ENCODE data around the gene ELF4.

ELF4 gene

DNA sequence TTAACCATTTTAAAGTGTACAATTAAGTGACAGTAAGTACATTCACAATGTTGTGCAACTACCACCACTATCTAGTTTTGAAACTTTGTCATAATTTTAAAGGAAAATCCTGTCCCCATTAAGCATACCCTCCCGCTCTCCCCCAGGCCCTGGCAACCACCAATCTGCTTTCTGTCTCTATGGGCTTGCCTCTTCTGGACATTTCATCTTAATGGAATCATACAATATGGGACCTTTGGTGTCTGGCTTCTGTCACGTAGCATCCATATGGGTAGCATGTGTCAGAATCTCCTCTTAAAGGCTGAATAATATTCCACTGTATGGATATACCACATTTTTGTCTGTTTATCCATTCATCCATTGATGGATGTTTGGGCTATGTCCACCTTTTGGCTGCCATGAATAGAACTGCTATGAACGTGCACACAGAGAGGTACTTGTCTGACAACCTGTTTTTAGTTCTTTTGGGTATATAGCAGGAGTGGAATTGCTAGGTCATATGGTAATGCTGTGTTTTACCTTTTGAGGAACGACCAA, 61.5 kb downstream of the ELF4 start:
- Histone ChIP-seq H3K36me3 (ENCODE audit: control insufficient read depth, low read length) (0 out of 2 replicates have a peak, but pooled peaks cover 2% of the 10 kb centered on the region), H3F3A (ENCODE audit: control insufficient read depth, insufficient read depth) (no peaks in the 10 kb centered on the region), H3K27ac (ENCODE audit: low read depth, low read length) (no peak overlapping the region), H4K20me1 (ENCODE audit: control insufficient read depth, insufficient read depth, low read depth, low read length) (no peaks in the 10 kb centered on the region), H3K27me3 (ENCODE audit: control insufficient read depth, low read length) (no peaks in the 10 kb centered on the region), H3K4me1 (ENCODE audit: control insufficient read depth, low read length) (no peaks in the 10 kb centered on the region), H3K9me2 (replicated peaks; ENCODE audit: control insufficient read depth, low read length) (no peaks in the 10 kb centered on the region), H3K4me3 (ENCODE audit: low read length) (no peak overlapping the region), H3K4me2 (ENCODE audit: low read length) (no peak overlapping the region), H3K9me3 (ENCODE audit: control insufficient read depth, insufficient read depth, low read length) (no peaks in the 10 kb centered on the region), H3K79me2 (ENCODE audit: control insufficient read depth, low read length) (no peaks in the 10 kb centered on the region)
- TF ChIP-seq, protein P1, sequence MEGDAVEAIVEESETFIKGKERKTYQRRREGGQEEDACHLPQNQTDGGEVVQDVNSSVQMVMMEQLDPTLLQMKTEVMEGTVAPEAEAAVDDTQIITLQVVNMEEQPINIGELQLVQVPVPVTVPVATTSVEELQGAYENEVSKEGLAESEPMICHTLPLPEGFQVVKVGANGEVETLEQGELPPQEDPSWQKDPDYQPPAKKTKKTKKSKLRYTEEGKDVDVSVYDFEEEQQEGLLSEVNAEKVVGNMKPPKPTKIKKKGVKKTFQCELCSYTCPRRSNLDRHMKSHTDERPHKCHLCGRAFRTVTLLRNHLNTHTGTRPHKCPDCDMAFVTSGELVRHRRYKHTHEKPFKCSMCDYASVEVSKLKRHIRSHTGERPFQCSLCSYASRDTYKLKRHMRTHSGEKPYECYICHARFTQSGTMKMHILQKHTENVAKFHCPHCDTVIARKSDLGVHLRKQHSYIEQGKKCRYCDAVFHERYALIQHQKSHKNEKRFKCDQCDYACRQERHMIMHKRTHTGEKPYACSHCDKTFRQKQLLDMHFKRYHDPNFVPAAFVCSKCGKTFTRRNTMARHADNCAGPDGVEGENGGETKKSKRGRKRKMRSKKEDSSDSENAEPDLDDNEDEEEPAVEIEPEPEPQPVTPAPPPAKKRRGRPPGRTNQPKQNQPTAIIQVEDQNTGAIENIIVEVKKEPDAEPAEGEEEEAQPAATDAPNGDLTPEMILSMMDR (IDR thresholded peaks at IDR 0.05; ENCODE audit: low read depth, low read length, poor library complexity, severe bottlenecking), result no peak

DNA sequence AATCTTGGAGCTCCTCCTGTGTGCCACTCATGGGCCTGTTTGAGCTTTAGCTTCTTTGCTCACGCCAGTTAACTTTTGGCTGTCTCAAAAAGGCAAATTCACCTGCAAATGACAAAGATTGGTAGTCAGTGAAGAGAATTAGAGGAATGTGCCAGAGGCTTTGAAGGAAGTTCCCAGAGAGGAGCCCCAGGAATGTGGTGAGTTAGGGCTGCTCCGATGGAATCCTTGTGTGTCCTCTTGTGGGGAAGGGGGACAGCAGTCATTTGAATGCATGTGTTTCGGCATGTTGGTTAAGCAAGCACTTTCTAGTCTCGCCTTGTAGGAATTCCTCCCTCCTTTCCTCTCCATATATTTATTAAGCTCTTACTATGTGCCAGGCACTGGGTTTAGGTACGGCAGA, 62.9 kb downstream of the ELF4 start:
- Histone ChIP-seq H3K4me1 (ENCODE audit: control insufficient read depth, low read length) (no peaks in the 10 kb centered on the region), H3K27ac (ENCODE audit: low read depth, low read length) (no peak overlapping the region), H3K9me3 (ENCODE audit: control insufficient read depth, insufficient read depth, low read length) (no peaks in the 10 kb centered on the region), H4K20me1 (ENCODE audit: control insufficient read depth, insufficient read depth, low read depth, low read length) (no peaks in the 10 kb centered on the region), H3K27me3 (ENCODE audit: control insufficient read depth, low read length) (no peaks in the 10 kb centered on the region), H3K4me3 (ENCODE audit: low read length) (no peak overlapping the region), H3K79me2 (ENCODE audit: control insufficient read depth, low read length) (no peaks in the 10 kb centered on the region), H3F3A (ENCODE audit: control insufficient read depth, insufficient read depth) (no peaks in the 10 kb centered on the region), H3K9me2 (replicated peaks; ENCODE audit: control insufficient read depth, low read length) (no peaks in the 10 kb centered on the region), H3K4me2 (ENCODE audit: low read length) (no peak overlapping the region), H3K36me3 (ENCODE audit: control insufficient read depth, low read length) (0 out of 2 replicates have a peak, but pooled peaks cover 2% of the 10 kb centered on the region)
- TF ChIP-seq, protein P1 (IDR thresholded peaks at IDR 0.05; ENCODE audit: low read depth, low read length, poor library complexity, severe bottlenecking), result no peak
- no peak for TF ChIP-seq EZH2phosphoT487 (IDR thresholded peaks at IDR 0.05; ENCODE audit: borderline replicate concordance, low read length)

DNA sequence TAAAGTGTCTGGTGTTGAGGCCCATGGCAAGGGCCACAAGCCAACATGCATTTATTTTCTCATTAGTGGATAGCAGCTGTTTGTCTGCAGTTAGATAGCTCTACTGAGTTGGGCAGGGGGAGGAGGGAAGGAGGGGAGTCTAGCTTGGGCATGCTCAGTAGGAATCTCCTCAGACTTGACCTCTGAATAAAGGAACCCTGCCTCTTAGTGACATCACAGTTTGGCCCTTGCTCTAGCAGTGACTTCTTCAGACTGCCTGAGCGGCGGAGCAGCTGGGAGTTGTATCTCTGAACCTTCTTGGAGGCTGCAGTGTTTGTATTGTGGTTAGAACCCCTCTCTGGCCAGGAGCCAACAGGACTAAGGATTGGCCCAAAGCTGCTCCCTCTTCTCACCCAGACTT, 70.5 kb downstream of the ELF4 start:
- H3K36me3 ChIP-seq (ENCODE audit: control insufficient read depth, low read length), result no peaks in the 10 kb centered on the region
- H3K4me2 ChIP-seq (ENCODE audit: low read length), result no peak overlapping the region
- no peaks in the 10 kb centered on the region for H3F3A ChIP-seq (ENCODE audit: control insufficient read depth, insufficient read depth)
- H4K20me1 ChIP-seq (ENCODE audit: control insufficient read depth, insufficient read depth, low read depth, low read length), result no peaks in the 10 kb centered on the region
- H3K4me3 ChIP-seq (ENCODE audit: low read length), result no peak overlapping the region
- no peaks in the 10 kb centered on the region for H3K27me3 ChIP-seq (ENCODE audit: control insufficient read depth, low read length)
- H3K27ac ChIP-seq (ENCODE audit: low read depth, low read length), result no peak overlapping the region
- no peaks in the 10 kb centered on the region for H3K9me2 ChIP-seq (replicated peaks; ENCODE audit: control insufficient read depth, low read length)
- H3K9me3 ChIP-seq (ENCODE audit: control insufficient read depth, insufficient read depth, low read length), result no peaks in the 10 kb centered on the region
- no peaks in the 10 kb centered on the region for H3K4me1 ChIP-seq (ENCODE audit: control insufficient read depth, low read length)
- H3K79me2 ChIP-seq (ENCODE audit: control insufficient read depth, low read length), result no peaks in the 10 kb centered on the region
- no peak for TF ChIP-seq EZH2phosphoT487 (IDR thresholded peaks at IDR 0.05; ENCODE audit: borderline replicate concordance, low read length)

DNA sequence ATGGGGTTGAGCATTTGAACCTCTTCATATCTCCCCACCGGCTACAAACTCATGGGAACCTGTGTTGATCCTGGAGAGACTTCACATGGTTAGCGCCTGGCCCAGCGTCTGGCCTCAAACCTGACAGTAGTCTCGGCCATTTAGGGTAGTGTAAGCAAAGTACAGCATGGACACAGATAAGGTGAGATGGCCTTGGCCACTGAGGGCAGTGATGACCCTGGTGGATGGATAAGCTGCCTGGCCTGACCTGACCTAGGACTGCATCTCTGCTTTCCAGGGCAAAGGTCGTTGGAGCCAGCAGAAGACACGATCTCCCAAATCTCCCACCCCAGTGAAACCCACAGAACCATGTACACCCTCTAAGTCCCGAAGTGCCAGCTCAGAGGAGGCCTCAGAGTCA, 76.1 kb downstream of the ELF4 start:
- TF ChIP-seq, protein P1 (IDR thresholded peaks at IDR 0.05; ENCODE audit: low read depth, low read length, poor library complexity, severe bottlenecking), result no peak
- TF ChIP-seq EZH2phosphoT487 (IDR thresholded peaks at IDR 0.05; ENCODE audit: borderline replicate concordance, low read length), result no peak
- no peaks in the 10 kb centered on the region for H3K9me2 ChIP-seq (replicated peaks; ENCODE audit: control insufficient read depth, low read length)
- no peaks in the 10 kb centered on the region for H3F3A ChIP-seq (ENCODE audit: control insufficient read depth, insufficient read depth)
- no peaks in the 10 kb centered on the region for H4K20me1 ChIP-seq (ENCODE audit: control insufficient read depth, insufficient read depth, low read depth, low read length)
- no peak overlapping the region for H3K4me3 ChIP-seq (ENCODE audit: low read length)
- H3K79me2 ChIP-seq (ENCODE audit: control insufficient read depth, low read length), result no peaks in the 10 kb centered on the region
- H3K9me3 ChIP-seq (ENCODE audit: control insufficient read depth, insufficient read depth, low read length), result no peaks in the 10 kb centered on the region
- H3K4me1 ChIP-seq (ENCODE audit: control insufficient read depth, low read length), result no peaks in the 10 kb centered on the region
- H3K4me2 ChIP-seq (ENCODE audit: low read length), result no peak overlapping the region
- no peaks in the 10 kb centered on the region for H3K36me3 ChIP-seq (ENCODE audit: control insufficient read depth, low read length)
- no peak overlapping the region for H3K27ac ChIP-seq (ENCODE audit: low read depth, low read length)
- no peaks in the 10 kb centered on the region for H3K27me3 ChIP-seq (ENCODE audit: control insufficient read depth, low read length)

Measured in DOHH2 (cell line).